Measurements from ENCODE around the gene ADSL. TPM values are rescaled to one million over a fixed set of nuclear protein-coding genes. Genes with fewer than 3 reads are reported as not detected.

Gene ADSL
- total and polyA plus RNA-seq, 9 of the 15 experiments (the other 6 are each of a cell fraction or from before 2014, with no cell fraction given), result 112 to 322 (median 146) TPM

- no peak overlapping the region for H3K9ac ChIP-seq (ENCODE audit: insufficient read depth in 1 of 2, low read depth in 2 of 2, low read length in 2 of 2)
- ChIA-PET POLR2A (interaction anchor here (0.6 to 1.7 kb wide), 3 partner anchors 9 to 17 kb away, joined by 3 to 8 read pairs (median 5); no protein-coding TSS in a partner anchor), CTCF (ENCODE audit: low intra/inter-chr PET ratio) (no interaction called here)
- no peak overlapping the region for H3K4me2 ChIP-seq (ENCODE audit: insufficient read depth, low read length)
- DNase-seq (ENCODE audit: extremely low read depth in 1 of 4, low spot score in 3 of 4), result no peak
- H3K79me2 ChIP-seq (ENCODE audit: control insufficient read depth, insufficient read depth, low read length), result no peaks in the 10 kb centered on the region
- H3K4me1 ChIP-seq (replicated peaks in 1 of 2; ENCODE audit: control insufficient read depth in 2 of 2, insufficient read depth in 2 of 2, low read length in 2 of 2), result peaks cover 0 to 6% of the 10 kb centered on the region in 2 experiments; a peak in 2 of 5 replicates
- in situ Hi-C loops (cut with MboI), result no loop called here
- no peak for FAIRE-seq
- H3K4me3 ChIP-seq, result no peak overlapping the region
- WGBS (ENCODE audit: insufficient coverage, low coverage, missing lambda C conversion rate), result 97% methylated on average over 5 of the region's 8 CpGs
- H4K20me1 ChIP-seq (replicated peaks; ENCODE audit: control insufficient read depth, insufficient read depth, low read length), result no peaks in the 10 kb centered on the region
- intact Hi-C loops (cut with micrococcal nuclease), result no loop called here
- no peaks in the 10 kb centered on the region for H3K9me1 ChIP-seq (ENCODE audit: control insufficient read depth, insufficient read depth, low read length)
- H3K27me3 ChIP-seq (ENCODE audit: control insufficient read depth in 2 of 2, insufficient read depth in 2 of 2, low read length in 2 of 2), result no peaks in the 10 kb centered on the region
- H3K9me3 ChIP-seq (replicated peaks; ENCODE audit: control insufficient read depth, insufficient read depth, low read depth, low read length), result no peaks in the 10 kb centered on the region
- peaks cover 33% of the 10 kb centered on the region; the same call in 1 of the 3 replicates for H3K36me3 ChIP-seq (ENCODE audit: control insufficient read depth, insufficient read depth, low read length)
- no peak overlapping the region for H3K27ac ChIP-seq (ENCODE audit: extremely low read depth, low read depth, low read length)
- TF ChIP-seq ZBTB49 (CRISPR knock-in tag; IDR thresholded peaks at IDR 0.05; ENCODE audit: borderline replicate concordance) (no peak), ZBTB12 (CRISPR knock-in tag; IDR thresholded peaks at IDR 0.05) (no peak), ZNF384 (IDR thresholded peaks at IDR 0.05; ENCODE audit: low read depth, low read length) (no peak), XRCC5 (IDR thresholded peaks at IDR 0.05; ENCODE audit: low read depth, low read length) (no peak), SIN3B (IDR thresholded peaks at IDR 0.05; ENCODE audit: low read depth) (no peak), ZNF316 (IDR thresholded peaks at IDR 0.05) (no peak), ZNF121 (CRISPR knock-in tag; conservative IDR thresholded peaks at IDR 0.05) (no peak), ZNF263 (CRISPR knock-in tag; IDR thresholded peaks at IDR 0.05; ENCODE audit: borderline replicate concordance) (no peak), OTX1 (CRISPR knock-in tag; IDR thresholded peaks at IDR 0.05) (no peak), POU5F1 (IDR thresholded peaks at IDR 0.05; ENCODE audit: borderline replicate concordance, low read depth, low read length, partially characterized antibody) (no peak), TAF15 (IDR thresholded peaks at IDR 0.05; ENCODE audit: low read depth, low read length) (no peak), RBM25 (IDR thresholded peaks at IDR 0.05; ENCODE audit: low read depth, low read length, severe bottlenecking) (no peak), CTCFL (IDR thresholded peaks at IDR 0.05; ENCODE audit: borderline replicate concordance, insufficient read depth, low read depth, low read length, poor library complexity, severe bottlenecking) (no peak), HNRNPL (IDR thresholded peaks at IDR 0.05; ENCODE audit: low read depth, low read length) (no peak), SIRT6 (IDR thresholded peaks at IDR 0.05; ENCODE audit: low read depth, low read length) (no peak), EWSR1 (IDR thresholded peaks at IDR 0.05; ENCODE audit: borderline replicate concordance, low read depth, partially characterized antibody) (no peak)
- no TSS peak for BruUV-seq (replicated peaks)
- no peak for ATAC-seq
- H2AFZ ChIP-seq (ENCODE audit: low read depth, low read length), result no peak overlapping the region
Observed at GRCh38 chr22:40419718-40420117, 73.4 kb downstream of the ADSL start.

Data from K562 (cell line).